ENCODE data around the gene SYNGR3.

- TF ChIP-seq POLR2AphosphoS5 (IDR thresholded peaks at IDR 0.05; ENCODE audit: borderline replicate concordance, low read depth, low read length) (no peak), EZH2 (IDR thresholded peaks at IDR 0.05) (no peak), FOXP2 (optimal IDR thresholded peaks at IDR 0.05; ENCODE audit: control extremely low read depth, extremely low read length, insufficient read depth) (no peak)
Measured at GRCh38 chr16:2037115-2037514, 47.3 kb downstream of the SYNGR3 start.
